Fibroblast of villous mesenchyme (primary cell): Measurements from ENCODE around the gene TNS1. TPM values are rescaled to one million over a fixed set of nuclear protein-coding genes. Genes with fewer than 3 reads are reported as not detected.

Experiments
- DNase-seq: peaks from one replicate; pipeline ENCODE4 v3.0.0-alpha.2; 2010; ENCODE audit warnings: low read depth
- H3K4me3 ChIP-seq: 2 replicates; pipeline ENCODE4 v1.5.1; 2011; ENCODE audit warnings: low read depth, mild to moderate bottlenecking, low read length
- CTCF ChIP-seq: IDR thresholded peaks from 2 replicates; pipeline ENCODE4 v1.5.1; 2012; ENCODE audit warnings: low read depth, mild to moderate bottlenecking, low read length; ENCODE audit not compliant: insufficient read depth
- total RNA-seq: library from RNA; depleted of rRNA; stranded (reverse); fragments of >200 nt; gene quantifications from 2 replicates; pipeline ENCODE4 v1.2.3, GENCODE V29; 2012

The TNS1 gene
- total RNA-seq, 1 donor = 127 TPM

- no peak for TF ChIP-seq CTCF
- DNase-seq = no peak
- no peak overlapping the region for H3K4me3 ChIP-seq
Measured at GRCh38 chr2:217804338-217804737, 198.5 kb downstream of the TNS1 start.

GRCh38 chr2:217803653-217803960 is 199.2 kb downstream of the TNS1 start:
- TF ChIP-seq CTCF = no peak
- no peak for DNase-seq
- H3K4me3 ChIP-seq = no peak overlapping the region

GRCh38 chr2:217802876-217803652 is 199.7 kb downstream of the TNS1 start:
- no peak for TF ChIP-seq CTCF
- no peak for DNase-seq
- no peak overlapping the region for H3K4me3 ChIP-seq

GRCh38 chr2:217802266-217802665 is 200.5 kb downstream of the TNS1 start:
- DNase-seq = no peak
- TF ChIP-seq CTCF = no peak
- no peak overlapping the region for H3K4me3 ChIP-seq

- H3K4me3 ChIP-seq = no peak overlapping the region
- no peak for TF ChIP-seq CTCF
- DNase-seq = no peak
Measured at GRCh38 chr2:217801711-217802110, 201.1 kb downstream of the TNS1 start.

GRCh38 chr2:217801115-217801531 is 201.7 kb downstream of the TNS1 start:
- TF ChIP-seq CTCF = no peak
- no peak for DNase-seq
- no peak overlapping the region for H3K4me3 ChIP-seq
